HEK293 (cell line): ENCODE results near the gene CACNG7.
A peak's percentile ranks its signal among the peaks of the same experiment; 100 is the strongest.

ENCODE experiments used
- CTCF ChIA-PET: fragments of 350-600 bp; formaldehyde crosslinking; extraction: SDS; loops from one replicate; lab custom pipeline; 2021; ENCODE audit warnings: antibody characterized with exemption; lab: Yijun Ruan, JAX
- POLR2A ChIA-PET: fragments of 300-600 bp; formaldehyde crosslinking; extraction: SDS; loops from one replicate; lab custom pipeline; 2020; ENCODE audit warnings: antibody characterized with exemption, inconsistent platforms; lab: Yijun Ruan, JAX
- H3K27ac ChIP-seq: fragments of 200-500 bp; sonication (Bioruptor generic); 2 replicates; pipeline ENCODE4 v1.5.1; 2014; ENCODE audit warnings: low read depth, low read length, control low read depth, inconsistent platforms; ENCODE audit errors: extremely low read depth
- H3K36me3 ChIP-seq, 2 experiments: fragments of 200-500 bp in 1 of 2; sonication (Bioruptor generic) in 1 of 2; 1 replicate in 1 of 2; 2 replicates in 1 of 2; pipeline ENCODE4 v1.5.1; 2014 to 2017; ENCODE audit warnings: inconsistent platforms in 2 of 2, low read length in 2 of 2; ENCODE audit not compliant: control insufficient read depth in 2 of 2, insufficient read depth in 1 of 2
- H3K4me1 ChIP-seq: fragments of 200-500 bp; sonication (Bioruptor generic); 2 replicates; pipeline ENCODE4 v1.5.1; 2014; ENCODE audit warnings: mild to moderate bottlenecking, low read length, inconsistent platforms; ENCODE audit not compliant: control insufficient read depth, insufficient read depth
- H3K4me3 ChIP-seq: 2 replicates; pipeline ENCODE4 v1.5.1; 2011; ENCODE audit warnings: low read depth, mild to moderate bottlenecking, control low read depth, low read length, moderate library complexity
- H3K9me3 ChIP-seq: fragments of 200-500 bp; sonication (Bioruptor generic); 2 replicates; pipeline ENCODE4 v1.5.1; 2014; ENCODE audit warnings: low read depth, low read length, inconsistent platforms; ENCODE audit not compliant: control insufficient read depth, insufficient read depth
- KLF8 ChIP-seq: fragments of 450-650 bp; formaldehyde crosslinking; IDR thresholded peaks from 2 replicates; pipeline ENCODE4 v1.5.1; 2016; ENCODE audit warnings: missing biosample characterization, missing genetic modification characterization
- MZF1 ChIP-seq: fragments of 450-650 bp; formaldehyde crosslinking; IDR thresholded peaks from 2 replicates; pipeline ENCODE4 v1.5.1; 2017; ENCODE audit warnings: missing biosample characterization, missing genetic modification characterization, borderline replicate concordance
- REPIN1 ChIP-seq: fragments of 450-650 bp; formaldehyde crosslinking; IDR thresholded peaks from 2 replicates; pipeline ENCODE4 v1.5.1; 2017; ENCODE audit warnings: missing biosample characterization, missing genetic modification characterization, low read depth
- SP2 ChIP-seq: fragments of 450-650 bp; formaldehyde crosslinking; IDR thresholded peaks from 2 replicates; pipeline ENCODE4 v1.5.1; 2016; ENCODE audit warnings: missing biosample characterization, missing genetic modification characterization
- ZBTB1 ChIP-seq: fragments of 450-650 bp; formaldehyde crosslinking; IDR thresholded peaks from 2 replicates; pipeline ENCODE4 v1.5.1; 2016; ENCODE audit warnings: missing biosample characterization, missing genetic modification characterization
- ZFP69B ChIP-seq: fragments of 450-650 bp; formaldehyde crosslinking; IDR thresholded peaks from 2 replicates; pipeline ENCODE4 v1.5.1; 2016; ENCODE audit warnings: missing biosample characterization, missing genetic modification characterization
- ZIC2 ChIP-seq: fragments of 450-650 bp; formaldehyde crosslinking; IDR thresholded peaks from 2 replicates; pipeline ENCODE4 v1.5.1; 2016; ENCODE audit warnings: missing biosample characterization, missing genetic modification characterization
- ZNF19 ChIP-seq: fragments of 450-650 bp; formaldehyde crosslinking; IDR thresholded peaks from 2 replicates; pipeline ENCODE4; 2016; ENCODE audit warnings: missing biosample characterization, missing genetic modification characterization, low read depth
- ZNF214 ChIP-seq: fragments of 450-650 bp; formaldehyde crosslinking; IDR thresholded peaks from 2 replicates; pipeline ENCODE4 v1.5.1; 2017; ENCODE audit warnings: missing biosample characterization, mild to moderate bottlenecking, missing genetic modification characterization, borderline replicate concordance
- ZNF223 ChIP-seq: fragments of 450-650 bp; formaldehyde crosslinking; IDR thresholded peaks from 2 replicates; pipeline ENCODE4 v1.5.1; 2016; ENCODE audit warnings: missing biosample characterization, missing genetic modification characterization
- ZNF302 ChIP-seq: fragments of 450-650 bp; formaldehyde crosslinking; IDR thresholded peaks from 2 replicates; pipeline ENCODE4 v1.5.1; 2016; ENCODE audit warnings: missing biosample characterization, missing genetic modification characterization, low read depth
- ZNF335 ChIP-seq: fragments of 450-650 bp; formaldehyde crosslinking; conservative IDR thresholded peaks from 2 replicates; pipeline ENCODE4 v1.5.1; 2016; ENCODE audit warnings: missing biosample characterization, missing genetic modification characterization
- ZNF366 ChIP-seq: fragments of 450-650 bp; formaldehyde crosslinking; conservative IDR thresholded peaks from 2 replicates; pipeline ENCODE4 v1.5.1; 2016; ENCODE audit warnings: missing biosample characterization, missing genetic modification characterization
- ZNF501 ChIP-seq: fragments of 450-650 bp; formaldehyde crosslinking; IDR thresholded peaks from 2 replicates; pipeline ENCODE4 v1.5.1; 2016; ENCODE audit warnings: missing biosample characterization, missing genetic modification characterization
- ZNF529 ChIP-seq: fragments of 450-650 bp; formaldehyde crosslinking; IDR thresholded peaks from 2 replicates; pipeline ENCODE4 v1.5.1; 2017; ENCODE audit warnings: missing genetic modification characterization, missing biosample characterization; ENCODE audit not compliant: insufficient replicate concordance
- ZNF555 ChIP-seq: fragments of 450-650 bp; formaldehyde crosslinking; conservative IDR thresholded peaks from 2 replicates; pipeline ENCODE4 v1.5.1; 2017; ENCODE audit warnings: missing biosample characterization, mild to moderate bottlenecking, missing genetic modification characterization, inconsistent platforms
- ZNF596 ChIP-seq: fragments of 450-650 bp; IDR thresholded peaks from 2 replicates; pipeline ENCODE4 v1.5.0; 2018; ENCODE audit warnings: missing biosample characterization, mild to moderate bottlenecking, missing genetic modification characterization, moderate library complexity
- ZNF660 ChIP-seq: fragments of 450-650 bp; IDR thresholded peaks from 2 replicates; pipeline ENCODE4 v1.5.1; 2018; ENCODE audit warnings: missing biosample characterization, mild to moderate bottlenecking, missing genetic modification characterization
- ZNF670 ChIP-seq: fragments of 450-650 bp; formaldehyde crosslinking; IDR thresholded peaks from 2 replicates; pipeline ENCODE4 v1.5.1; 2016; ENCODE audit warnings: missing biosample characterization, missing genetic modification characterization, low read depth
- TF ChIP-seq, protein P1 (sequence below): fragments of 450-650 bp; formaldehyde crosslinking; conservative IDR thresholded peaks from 2 replicates; pipeline ENCODE4 v1.5.1; 2016; ENCODE audit warnings: low read depth, missing biosample characterization, missing genetic modification characterization
- TF ChIP-seq, protein P2 (sequence below): fragments of 450-650 bp; formaldehyde crosslinking; IDR thresholded peaks from 2 replicates; pipeline ENCODE4 v1.5.1; 2016; ENCODE audit warnings: missing biosample characterization, missing genetic modification characterization
- TF ChIP-seq, protein P3 (sequence below): fragments of 450-650 bp; formaldehyde crosslinking; IDR thresholded peaks from 2 replicates; pipeline ENCODE4 v1.5.1; 2017; ENCODE audit warnings: missing biosample characterization, missing genetic modification characterization
- TF ChIP-seq, protein P4 (sequence below): fragments of 450-650 bp; formaldehyde crosslinking; IDR thresholded peaks from 2 replicates; pipeline ENCODE4 v1.5.1; 2017; ENCODE audit warnings: missing biosample characterization, missing genetic modification characterization
- TF ChIP-seq, protein P5 (sequence below): fragments of 450-650 bp; formaldehyde crosslinking; IDR thresholded peaks from 2 replicates; pipeline ENCODE4 v1.5.1; 2016; ENCODE audit warnings: missing biosample characterization, missing genetic modification characterization

The CACNG7 gene

DNA sequence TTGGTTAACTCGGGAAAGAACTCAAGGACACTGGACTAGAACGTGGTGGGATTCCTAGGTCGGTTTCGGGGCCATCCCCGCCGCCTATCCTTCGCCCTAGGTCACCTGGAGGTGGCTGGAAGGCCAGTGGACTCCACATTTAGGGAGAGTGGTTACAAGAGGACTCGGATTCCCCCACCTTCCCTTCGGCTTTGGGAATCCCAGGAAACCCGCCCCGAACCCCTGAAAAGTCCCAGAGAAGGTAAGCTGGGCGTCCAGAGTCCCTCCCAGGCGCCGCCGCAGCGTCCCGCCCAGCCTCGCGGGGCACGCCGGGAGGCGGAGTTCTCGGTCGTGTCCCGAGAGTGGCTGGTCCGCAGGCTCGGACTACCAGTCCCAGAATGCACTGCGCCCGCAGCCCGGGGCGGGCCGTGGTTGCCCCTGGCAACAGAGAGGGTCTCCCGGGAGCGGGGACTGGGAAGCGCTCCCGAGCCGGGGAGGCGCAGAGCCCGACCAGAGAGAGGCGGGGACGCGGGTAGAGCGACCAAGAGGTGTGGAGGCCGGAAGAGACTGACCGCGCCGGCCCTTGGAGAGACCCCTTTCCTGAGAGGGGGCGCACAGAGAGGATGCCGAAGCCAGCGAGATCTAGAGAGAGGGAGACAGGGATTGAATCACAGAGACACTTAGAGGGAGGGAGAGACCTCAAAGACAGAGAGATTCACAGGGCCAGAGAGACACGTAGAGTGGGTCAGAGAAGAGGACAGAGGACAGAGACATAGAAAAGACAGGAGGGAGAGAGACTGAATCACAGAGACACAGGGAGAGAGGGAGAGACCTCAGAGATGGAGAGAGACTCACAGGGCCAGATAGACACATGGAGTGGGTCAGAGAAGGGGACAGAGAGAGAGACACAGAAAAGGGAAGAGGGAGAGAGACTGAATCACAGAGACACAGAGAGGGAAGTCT is 29.7 kb upstream of the CACNG7 start (continued):
- peak; percentile 44; the same call in 1 of the 2 replicates for TF ChIP-seq ZNF501 (tag by site-specific recombination)
- peak; percentile 93 for TF ChIP-seq ZNF366
- TF ChIP-seq SP2 (tag by site-specific recombination): peak; percentile 93
- TF ChIP-seq ZNF660 (tag by site-specific recombination): 0 out of 2 replicates have a peak, but pooled peaks have one; percentile 28
- TF ChIP-seq, protein P1, sequence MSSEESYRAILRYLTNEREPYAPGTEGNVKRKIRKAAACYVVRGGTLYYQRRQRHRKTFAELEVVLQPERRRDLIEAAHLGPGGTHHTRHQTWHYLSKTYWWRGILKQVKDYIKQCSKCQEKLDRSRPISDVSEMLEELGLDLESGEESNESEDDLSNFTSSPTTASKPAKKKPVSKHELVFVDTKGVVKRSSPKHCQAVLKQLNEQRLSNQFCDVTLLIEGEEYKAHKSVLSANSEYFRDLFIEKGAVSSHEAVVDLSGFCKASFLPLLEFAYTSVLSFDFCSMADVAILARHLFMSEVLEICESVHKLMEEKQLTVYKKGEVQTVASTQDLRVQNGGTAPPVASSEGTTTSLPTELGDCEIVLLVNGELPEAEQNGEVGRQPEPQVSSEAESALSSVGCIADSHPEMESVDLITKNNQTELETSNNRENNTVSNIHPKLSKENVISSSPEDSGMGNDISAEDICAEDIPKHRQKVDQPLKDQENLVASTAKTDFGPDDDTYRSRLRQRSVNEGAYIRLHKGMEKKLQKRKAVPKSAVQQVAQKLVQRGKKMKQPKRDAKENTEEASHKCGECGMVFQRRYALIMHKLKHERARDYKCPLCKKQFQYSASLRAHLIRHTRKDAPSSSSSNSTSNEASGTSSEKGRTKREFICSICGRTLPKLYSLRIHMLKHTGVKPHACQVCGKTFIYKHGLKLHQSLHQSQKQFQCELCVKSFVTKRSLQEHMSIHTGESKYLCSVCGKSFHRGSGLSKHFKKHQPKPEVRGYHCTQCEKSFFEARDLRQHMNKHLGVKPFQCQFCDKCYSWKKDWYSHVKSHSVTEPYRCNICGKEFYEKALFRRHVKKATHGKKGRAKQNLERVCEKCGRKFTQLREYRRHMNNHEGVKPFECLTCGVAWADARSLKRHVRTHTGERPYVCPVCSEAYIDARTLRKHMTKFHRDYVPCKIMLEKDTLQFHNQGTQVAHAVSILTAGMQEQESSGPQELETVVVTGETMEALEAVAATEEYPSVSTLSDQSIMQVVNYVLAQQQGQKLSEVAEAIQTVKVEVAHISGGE (tag by site-specific recombination): 0 out of 2 replicates have a peak, but pooled peaks have one; percentile 38
- TF ChIP-seq ZNF596: peak; percentile 88
- TF ChIP-seq ZNF302 (tag by site-specific recombination): no peak

DNA sequence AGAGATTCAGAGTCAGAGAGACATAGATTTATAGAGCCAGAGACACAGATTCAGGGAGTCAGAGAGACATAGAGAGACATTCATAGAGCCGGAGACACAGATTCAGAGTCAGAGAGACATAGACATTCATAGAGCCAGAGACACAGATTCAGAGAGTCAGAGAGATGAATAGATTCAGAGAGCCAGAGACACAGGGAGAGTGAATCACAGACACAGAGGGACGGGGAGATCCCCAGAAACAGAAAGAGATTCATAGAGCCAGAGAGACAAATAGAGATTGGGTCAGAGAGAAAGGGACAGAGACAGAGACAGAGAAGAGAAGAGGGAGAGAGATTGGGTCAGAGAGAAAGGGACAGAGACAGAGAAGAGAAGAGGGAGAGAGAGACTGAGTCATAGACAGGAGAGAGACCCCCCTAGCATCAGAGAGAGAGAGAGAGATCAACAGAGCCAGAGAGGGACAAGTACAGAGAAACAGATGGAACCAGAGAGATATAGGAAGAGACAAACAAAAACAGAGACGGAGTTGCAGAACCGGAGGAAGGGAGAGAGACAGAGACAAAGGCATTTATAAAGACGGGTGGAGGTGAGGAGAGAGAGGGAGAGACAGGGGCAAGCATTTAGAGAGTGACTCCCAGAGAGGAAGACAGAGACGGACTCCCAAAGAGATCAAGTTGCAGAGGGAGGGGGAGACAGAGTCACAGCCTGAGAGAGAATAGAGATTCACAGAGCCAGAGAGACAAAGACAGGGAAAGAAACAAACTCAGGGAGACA is 28.2 kb upstream of the CACNG7 start:
- H3K27ac ChIP-seq: no peak overlapping the region
- POLR2A ChIA-PET: interaction anchor here (1.6 kb wide), 1 partner anchor 13 kb away, joined by 6 read pairs; the partner anchor contains the start of gene MYADM
- CTCF ChIA-PET: interaction anchor here (0.6 kb wide), 1 partner anchor 10 kb away, joined by 5 read pairs; no protein-coding TSS in a partner anchor
- H3K36me3 ChIP-seq: peaks cover 0 to under 1% of the 10 kb centered on the region in 2 experiments; a peak in 2 of 3 replicates
- H3K4me3 ChIP-seq: no peak overlapping the region
- H3K9me3 ChIP-seq: no peaks in the 10 kb centered on the region
- H3K4me1 ChIP-seq: peaks cover 8% of the 10 kb centered on the region; the same call in 1 of the 2 replicates
- TF ChIP-seq, protein P2, sequence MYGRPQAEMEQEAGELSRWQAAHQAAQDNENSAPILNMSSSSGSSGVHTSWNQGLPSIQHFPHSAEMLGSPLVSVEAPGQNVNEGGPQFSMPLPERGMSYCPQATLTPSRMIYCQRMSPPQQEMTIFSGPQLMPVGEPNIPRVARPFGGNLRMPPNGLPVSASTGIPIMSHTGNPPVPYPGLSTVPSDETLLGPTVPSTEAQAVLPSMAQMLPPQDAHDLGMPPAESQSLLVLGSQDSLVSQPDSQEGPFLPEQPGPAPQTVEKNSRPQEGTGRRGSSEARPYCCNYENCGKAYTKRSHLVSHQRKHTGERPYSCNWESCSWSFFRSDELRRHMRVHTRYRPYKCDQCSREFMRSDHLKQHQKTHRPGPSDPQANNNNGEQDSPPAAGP (tag by site-specific recombination): no peak
- TF ChIP-seq ZIC2 (tag by site-specific recombination) (no peak), ZNF335 (tag by site-specific recombination) (no peak), ZNF223 (no peak), REPIN1 (no peak), ZNF555 (tag by site-specific recombination) (no peak), ZNF19 (tag by site-specific recombination) (no peak), ZNF670 (tag by site-specific recombination) (no peak), ZBTB1 (tag by site-specific recombination) (no peak), MZF1 (tag by site-specific recombination) (no peak), ZFP69B (no peak), ZNF214 (tag by site-specific recombination) (no peak), KLF8 (peak; percentile 37; the same call in 1 of the 2 replicates), ZNF529 (tag by site-specific recombination) (no peak)
- TF ChIP-seq, protein P3, sequence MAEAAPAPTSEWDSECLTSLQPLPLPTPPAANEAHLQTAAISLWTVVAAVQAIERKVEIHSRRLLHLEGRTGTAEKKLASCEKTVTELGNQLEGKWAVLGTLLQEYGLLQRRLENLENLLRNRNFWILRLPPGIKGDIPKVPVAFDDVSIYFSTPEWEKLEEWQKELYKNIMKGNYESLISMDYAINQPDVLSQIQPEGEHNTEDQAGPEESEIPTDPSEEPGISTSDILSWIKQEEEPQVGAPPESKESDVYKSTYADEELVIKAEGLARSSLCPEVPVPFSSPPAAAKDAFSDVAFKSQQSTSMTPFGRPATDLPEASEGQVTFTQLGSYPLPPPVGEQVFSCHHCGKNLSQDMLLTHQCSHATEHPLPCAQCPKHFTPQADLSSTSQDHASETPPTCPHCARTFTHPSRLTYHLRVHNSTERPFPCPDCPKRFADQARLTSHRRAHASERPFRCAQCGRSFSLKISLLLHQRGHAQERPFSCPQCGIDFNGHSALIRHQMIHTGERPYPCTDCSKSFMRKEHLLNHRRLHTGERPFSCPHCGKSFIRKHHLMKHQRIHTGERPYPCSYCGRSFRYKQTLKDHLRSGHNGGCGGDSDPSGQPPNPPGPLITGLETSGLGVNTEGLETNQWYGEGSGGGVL (tag by site-specific recombination): no peak
- TF ChIP-seq, protein P4, sequence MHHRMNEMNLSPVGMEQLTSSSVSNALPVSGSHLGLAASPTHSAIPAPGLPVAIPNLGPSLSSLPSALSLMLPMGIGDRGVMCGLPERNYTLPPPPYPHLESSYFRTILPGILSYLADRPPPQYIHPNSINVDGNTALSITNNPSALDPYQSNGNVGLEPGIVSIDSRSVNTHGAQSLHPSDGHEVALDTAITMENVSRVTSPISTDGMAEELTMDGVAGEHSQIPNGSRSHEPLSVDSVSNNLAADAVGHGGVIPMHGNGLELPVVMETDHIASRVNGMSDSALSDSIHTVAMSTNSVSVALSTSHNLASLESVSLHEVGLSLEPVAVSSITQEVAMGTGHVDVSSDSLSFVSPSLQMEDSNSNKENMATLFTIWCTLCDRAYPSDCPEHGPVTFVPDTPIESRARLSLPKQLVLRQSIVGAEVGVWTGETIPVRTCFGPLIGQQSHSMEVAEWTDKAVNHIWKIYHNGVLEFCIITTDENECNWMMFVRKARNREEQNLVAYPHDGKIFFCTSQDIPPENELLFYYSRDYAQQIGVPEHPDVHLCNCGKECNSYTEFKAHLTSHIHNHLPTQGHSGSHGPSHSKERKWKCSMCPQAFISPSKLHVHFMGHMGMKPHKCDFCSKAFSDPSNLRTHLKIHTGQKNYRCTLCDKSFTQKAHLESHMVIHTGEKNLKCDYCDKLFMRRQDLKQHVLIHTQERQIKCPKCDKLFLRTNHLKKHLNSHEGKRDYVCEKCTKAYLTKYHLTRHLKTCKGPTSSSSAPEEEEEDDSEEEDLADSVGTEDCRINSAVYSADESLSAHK (tag by site-specific recombination): no peak
- TF ChIP-seq, protein P5, sequence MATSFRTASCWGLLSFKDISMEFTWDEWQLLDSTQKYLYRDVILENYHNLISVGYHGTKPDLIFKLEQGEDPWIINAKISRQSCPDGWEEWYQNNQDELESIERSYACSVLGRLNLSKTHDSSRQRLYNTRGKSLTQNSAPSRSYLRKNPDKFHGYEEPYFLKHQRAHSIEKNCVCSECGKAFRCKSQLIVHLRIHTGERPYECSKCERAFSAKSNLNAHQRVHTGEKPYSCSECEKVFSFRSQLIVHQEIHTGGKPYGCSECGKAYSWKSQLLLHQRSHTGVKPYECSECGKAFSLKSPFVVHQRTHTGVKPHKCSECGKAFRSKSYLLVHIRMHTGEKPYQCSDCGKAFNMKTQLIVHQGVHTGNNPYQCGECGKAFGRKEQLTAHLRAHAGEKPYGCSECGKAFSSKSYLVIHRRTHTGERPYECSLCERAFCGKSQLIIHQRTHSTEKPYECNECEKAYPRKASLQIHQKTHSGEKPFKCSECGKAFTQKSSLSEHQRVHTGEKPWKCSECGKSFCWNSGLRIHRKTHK (tag by site-specific recombination): no peak
